ENCODE data around the gene NTS.

The NTS gene

GRCh38 chr12:85874031-85874461 is at the start of gene NTS:
NTS (plus strand) TSS chr12:85874295; CDS start chr12:85874404, 109 bp downstream.
- no peak for DNase-seq

GRCh38 chr12:85825746-85826145 is 48.3 kb upstream of the NTS start:
- DNase-seq = no peak

- no peak for DNase-seq
Measured at GRCh38 chr12:85828576-85828975, 45.5 kb upstream of the NTS start.

- no peak for DNase-seq
Measured at GRCh38 chr12:85829391-85829790, 44.7 kb upstream of the NTS start.

- DNase-seq = no peak
Measured at GRCh38 chr12:85831327-85831990, 42.6 kb upstream of the NTS start.

GRCh38 chr12:85833579-85833978 is 40.5 kb upstream of the NTS start:
- DNase-seq = no peak

GRCh38 chr12:85834378-85834777 is 39.7 kb upstream of the NTS start:
- no peak for DNase-seq

- no peak for DNase-seq
Measured at GRCh38 chr12:85835426-85836196, 38.5 kb upstream of the NTS start.

GRCh38 chr12:85836197-85837090 is 37.7 kb upstream of the NTS start, which contains the start of gene RASSF9:
RASSF9 (minus strand) TSS chr12:85836409; CDS start chr12:85836201, 208 bp downstream.
- DNase-seq = no peak

- no peak for DNase-seq
Measured at GRCh38 chr12:85843606-85844310, 30.3 kb upstream of the NTS start.

GRCh38 chr12:85849344-85849743 is 24.8 kb upstream of the NTS start:
- DNase-seq = no peak

GRCh38 chr12:85855305-85855704 is 18.8 kb upstream of the NTS start:
- no peak for DNase-seq

- no peak for DNase-seq
Measured at GRCh38 chr12:85856966-85857365, 17.1 kb upstream of the NTS start.

GRCh38 chr12:85865890-85866289 is 8.2 kb upstream of the NTS start:
- DNase-seq = no peak

GRCh38 chr12:85866986-85867776 is 6.9 kb upstream of the NTS start:
- no peak for DNase-seq

- no peak for DNase-seq
Measured at GRCh38 chr12:85872497-85873091, 1.5 kb upstream of the NTS start.

GRCh38 chr12:85877459-85877858 is 3.4 kb downstream of the NTS start:
- DNase-seq = no peak

- DNase-seq = no peak
Measured at GRCh38 chr12:85883763-85884162, 9.7 kb downstream of the NTS start.

GRCh38 chr12:85894653-85895052 is 20.6 kb downstream of the NTS start:
- DNase-seq = no peak

- DNase-seq = no peak
Measured at GRCh38 chr12:85920324-85920947, 46.3 kb downstream of the NTS start.
